PC-3 (cell line): ENCODE data around the gene PEX16.

Experiments
- CTCF ChIP-seq: fragments of 300-600 bp; sonication (generic); conservative IDR thresholded peaks from 2 replicates; pipeline ENCODE4 v1.5.1; 2017; ENCODE audit warnings: antibody characterized with exemption, low read depth, mild to moderate bottlenecking, low read length
- EZH2 ChIP-seq: fragments of 300-600 bp; sonication (generic); IDR thresholded peaks from one replicate; pipeline ENCODE4 v1.6.1; 2017; ENCODE audit warnings: antibody characterized with exemption, mild to moderate bottlenecking, low read length; ENCODE audit not compliant: unreplicated experiment

GRCh38 chr11:45871638-45872037 is 46.0 kb downstream of the PEX16 start:
- TF ChIP-seq EZH2 (no peak), CTCF (no peak)
